Mesendoderm (in vitro differentiated cells): Measurements from ENCODE around the gene RPS6KC1.
A peak's percentile ranks its signal among the peaks of the same experiment; 100 is the strongest.

ENCODE experiments used
- DNase-seq: peaks from one replicate; pipeline ENCODE4 v3.0.0; 2013
- H2AK5ac ChIP-seq: 2 replicates; pipeline ENCODE4 v1.6.1; 2013; ENCODE audit warnings: low read length, inconsistent platforms
- H2BK120ac ChIP-seq: 2 replicates; pipeline ENCODE4 v1.6.1; 2013; ENCODE audit warnings: low read depth, mild to moderate bottlenecking, low read length, moderate library complexity, mixed read lengths
- H2BK15ac ChIP-seq: replicated peaks from 2 replicates; pipeline ENCODE4 v1.6.1; 2013; ENCODE audit warnings: low read depth, mild to moderate bottlenecking, moderate library complexity
- H2BK5ac ChIP-seq: 2 replicates; pipeline ENCODE4 v1.6.1; 2013; ENCODE audit warnings: low read length, inconsistent platforms
- H3K18ac ChIP-seq: 2 replicates; pipeline ENCODE4 v1.6.1; 2013; ENCODE audit warnings: mild to moderate bottlenecking, low read length, mixed read lengths
- H3K23ac ChIP-seq: one replicate; pipeline ENCODE4 v1.6.1; 2013; ENCODE audit warnings: low read length
- H3K27ac ChIP-seq: 2 replicates; pipeline ENCODE4 v1.5.1; 2013; ENCODE audit warnings: low read depth, mild to moderate bottlenecking, inconsistent platforms, low read length, moderate library complexity
- H3K27me3 ChIP-seq: 2 replicates; pipeline ENCODE4 v1.6.1; 2013; ENCODE audit warnings: low read length, control low read depth, mild to moderate bottlenecking, inconsistent platforms; ENCODE audit not compliant: insufficient read depth, poor library complexity
- H3K36me3 ChIP-seq: 2 replicates; pipeline ENCODE4 v1.6.1; 2013; ENCODE audit warnings: low read length, inconsistent platforms; ENCODE audit not compliant: control insufficient read depth, insufficient read depth
- H3K4ac ChIP-seq: one replicate; pipeline ENCODE4 v1.6.1; 2013; ENCODE audit warnings: low read depth, mild to moderate bottlenecking, low read length, moderate library complexity
- H3K4me1 ChIP-seq: 2 replicates; pipeline ENCODE4 v1.6.1; 2013; ENCODE audit warnings: low read depth, low read length, inconsistent platforms; ENCODE audit not compliant: control insufficient read depth
- H3K4me2 ChIP-seq: 2 replicates; pipeline ENCODE4 v1.6.1; 2013; ENCODE audit warnings: low read length
- H3K4me3 ChIP-seq: 2 replicates; pipeline ENCODE4 v1.5.1; 2013; ENCODE audit warnings: mild to moderate bottlenecking, low read length
- H3K56ac ChIP-seq: one replicate; pipeline ENCODE4 v1.6.1; 2013; ENCODE audit warnings: low read length
- H3K79me1 ChIP-seq: 2 replicates; pipeline ENCODE4 v1.6.1; 2013; ENCODE audit warnings: low read length, inconsistent platforms
- H3K79me2 ChIP-seq: 2 replicates; pipeline ENCODE4 v1.6.1; 2013; ENCODE audit warnings: mild to moderate bottlenecking, low read length; ENCODE audit not compliant: control insufficient read depth, insufficient read depth
- H3K9ac ChIP-seq: 2 replicates; pipeline ENCODE4 v1.6.1; 2013; ENCODE audit warnings: low read length, inconsistent platforms
- H4K5ac ChIP-seq: one replicate; pipeline ENCODE4 v1.6.1; 2013; ENCODE audit warnings: low read length
- H4K8ac ChIP-seq: one replicate; pipeline ENCODE4 v1.6.1; 2013; ENCODE audit warnings: low read depth, mild to moderate bottlenecking, control low read depth, low read length, moderate library complexity
- WGBS: extraction: QIAGEN DNeasy Blood & Tissue Kit; methylation state at CpG from one replicate; pipeline ENCODE4 v1.1.7; 2013; ENCODE audit warnings: low lambda C conversion rate, missing lambda C conversion rate; ENCODE audit not compliant: insufficient coverage; ENCODE audit errors: extremely low coverage; 5-methylcytosine and 5-hydroxymethylcytosine counted together

RPS6KC1 gene

GRCh38 chr1:213286235-213286634 is 235.2 kb downstream of the RPS6KC1 start:
- H3K9ac ChIP-seq, result no peak overlapping the region
- no peak overlapping the region for H3K4ac ChIP-seq
- H3K4me3 ChIP-seq, result no peak overlapping the region
- no peaks in the 10 kb centered on the region for H3K36me3 ChIP-seq
- H2AK5ac ChIP-seq, result no peak overlapping the region
- no peak overlapping the region for H4K8ac ChIP-seq
- H3K4me1 ChIP-seq, result peaks cover 7% of the 10 kb centered on the region
- no peak overlapping the region for H3K27ac ChIP-seq
- WGBS, result no CpG with 5 or more reads among the region's 1 CpG
- H3K4me2 ChIP-seq, result no peak overlapping the region
- no peaks in the 10 kb centered on the region for H3K79me1 ChIP-seq
- H3K23ac ChIP-seq, result no peak overlapping the region
- H3K18ac ChIP-seq, result no peak overlapping the region
- H3K27me3 ChIP-seq, result no peaks in the 10 kb centered on the region
- H2BK15ac ChIP-seq, result no peak overlapping the region
- no peak overlapping the region for H3K56ac ChIP-seq
- H3K79me2 ChIP-seq, result no peaks in the 10 kb centered on the region
- no peak overlapping the region for H2BK120ac ChIP-seq
- no peak for DNase-seq
- no peak overlapping the region for H4K5ac ChIP-seq
- no peak overlapping the region for H2BK5ac ChIP-seq

DNA sequence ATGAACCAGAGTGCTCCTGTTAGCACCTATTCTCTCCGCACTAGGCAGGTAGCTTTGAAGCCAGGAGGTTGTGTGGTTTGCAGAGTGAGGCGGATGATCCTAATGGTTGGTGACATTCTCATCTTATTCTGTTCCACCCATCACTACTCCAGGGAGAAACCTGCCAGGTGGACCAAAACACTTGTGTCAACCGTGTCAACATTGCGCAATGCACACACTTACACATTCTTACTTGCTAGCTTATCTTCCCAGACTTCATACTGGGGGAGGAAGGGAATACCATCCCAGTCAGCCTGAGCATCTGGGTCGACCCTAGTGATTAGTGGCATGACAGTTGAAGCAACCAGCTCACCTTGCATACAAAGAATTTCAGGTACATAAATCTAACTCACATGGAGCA is 236.9 kb downstream of the RPS6KC1 start:
- WGBS, result no CpG with 5 or more reads among the region's 5 CpGs

GRCh38 chr1:213291526-213291925 is 240.5 kb downstream of the RPS6KC1 start:
- Histone ChIP-seq H4K8ac (no peak overlapping the region), H3K79me2 (no peaks in the 10 kb centered on the region), H2AK5ac (no peak overlapping the region), H3K36me3 (no peaks in the 10 kb centered on the region), H3K27me3 (no peaks in the 10 kb centered on the region), H2BK15ac (no peak overlapping the region), H3K18ac (no peak overlapping the region), H3K9ac (no peak overlapping the region), H3K4me2 (no peak overlapping the region), H4K5ac (no peak overlapping the region), H3K4me1 (peaks cover 2% of the 10 kb centered on the region), H3K56ac (no peak overlapping the region), H3K23ac (no peak overlapping the region), H3K4ac (no peak overlapping the region), H2BK120ac (no peak overlapping the region), H3K79me1 (no peaks in the 10 kb centered on the region), H3K27ac (no peak overlapping the region), H3K4me3 (no peak overlapping the region), H2BK5ac (no peak overlapping the region)
- no peak for DNase-seq
- WGBS, result no CpG with 5 or more reads among the region's 4 CpGs

More for the DNA sequence above, 236.9 kb downstream of the RPS6KC1 start:
- H3K36me3 ChIP-seq, result no peaks in the 10 kb centered on the region
- no peaks in the 10 kb centered on the region for H3K79me1 ChIP-seq
- H2BK15ac ChIP-seq, result no peak overlapping the region
- H4K8ac ChIP-seq, result no peak overlapping the region
- no peak overlapping the region for H3K4me2 ChIP-seq
- no peak overlapping the region for H3K18ac ChIP-seq
- H4K5ac ChIP-seq, result no peak overlapping the region
- DNase-seq, result peak; percentile 18
- peaks cover 4% of the 10 kb centered on the region for H3K4me1 ChIP-seq
- no peaks in the 10 kb centered on the region for H3K79me2 ChIP-seq
- no peak overlapping the region for H3K4ac ChIP-seq
- no peak overlapping the region for H2BK120ac ChIP-seq
- H3K27me3 ChIP-seq, result no peaks in the 10 kb centered on the region
- H3K9ac ChIP-seq, result no peak overlapping the region
- H3K56ac ChIP-seq, result no peak overlapping the region
- no peak overlapping the region for H2AK5ac ChIP-seq
- H3K27ac ChIP-seq, result no peak overlapping the region
- H3K23ac ChIP-seq, result no peak overlapping the region
- no peak overlapping the region for H2BK5ac ChIP-seq
- no peak overlapping the region for H3K4me3 ChIP-seq

- Histone ChIP-seq H3K36me3 (no peaks in the 10 kb centered on the region), H3K9ac (no peak overlapping the region), H3K4me2 (no peak overlapping the region), H3K79me1 (no peaks in the 10 kb centered on the region), H2AK5ac (no peak overlapping the region), H4K5ac (no peak overlapping the region), H3K4ac (peak overlapping the region; percentile 8), H3K27ac (no peak overlapping the region), H2BK5ac (no peak overlapping the region), H4K8ac (no peak overlapping the region), H3K23ac (no peak overlapping the region), H2BK120ac (no peak overlapping the region), H3K27me3 (no peaks in the 10 kb centered on the region), H3K79me2 (no peaks in the 10 kb centered on the region), H3K56ac (no peak overlapping the region), H3K4me1 (peaks cover 2% of the 10 kb centered on the region), H3K18ac (no peak overlapping the region), H2BK15ac (no peak overlapping the region), H3K4me3 (no peak overlapping the region)
- WGBS, result no CpG with 5 or more reads among the region's 2 CpGs
- no peak for DNase-seq
Observed at GRCh38 chr1:213292614-213293013, 241.6 kb downstream of the RPS6KC1 start.

DNA sequence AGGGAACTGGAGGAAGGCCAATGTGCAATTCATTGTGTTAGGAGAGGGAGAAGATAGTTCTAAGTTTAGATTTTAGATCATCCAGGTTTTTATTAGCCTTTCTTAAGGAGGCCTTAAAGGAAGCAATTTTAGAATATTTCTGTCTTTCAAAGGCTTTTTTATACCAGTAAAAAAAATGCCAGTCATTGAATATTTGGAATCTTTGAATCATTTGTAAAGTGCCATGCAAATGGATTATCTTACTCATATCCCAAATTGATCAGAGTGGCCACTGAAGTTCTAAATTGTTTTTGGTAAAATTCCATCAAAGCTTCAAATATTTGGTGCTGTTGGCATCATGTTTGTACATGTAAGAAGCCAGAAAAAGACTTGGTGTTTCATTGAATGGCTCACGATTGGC is 244.8 kb downstream of the RPS6KC1 start:
- Histone ChIP-seq H3K23ac (no peak overlapping the region), H3K79me1 (no peaks in the 10 kb centered on the region), H3K4me2 (no peak overlapping the region), H3K4me1 (no peaks in the 10 kb centered on the region), H2AK5ac (no peak overlapping the region), H2BK15ac (no peak overlapping the region), H2BK5ac (no peak overlapping the region), H3K27ac (no peak overlapping the region), H4K8ac (no peak overlapping the region), H3K79me2 (no peaks in the 10 kb centered on the region), H3K36me3 (no peaks in the 10 kb centered on the region), H3K18ac (no peak overlapping the region), H3K56ac (no peak overlapping the region), H4K5ac (no peak overlapping the region), H2BK120ac (no peak overlapping the region), H3K9ac (no peak overlapping the region), H3K4me3 (no peak overlapping the region), H3K27me3 (no peaks in the 10 kb centered on the region), H3K4ac (no peak overlapping the region)
- DNase-seq, result no peak
- WGBS, result no CpG with 5 or more reads among the region's 1 CpG

DNA sequence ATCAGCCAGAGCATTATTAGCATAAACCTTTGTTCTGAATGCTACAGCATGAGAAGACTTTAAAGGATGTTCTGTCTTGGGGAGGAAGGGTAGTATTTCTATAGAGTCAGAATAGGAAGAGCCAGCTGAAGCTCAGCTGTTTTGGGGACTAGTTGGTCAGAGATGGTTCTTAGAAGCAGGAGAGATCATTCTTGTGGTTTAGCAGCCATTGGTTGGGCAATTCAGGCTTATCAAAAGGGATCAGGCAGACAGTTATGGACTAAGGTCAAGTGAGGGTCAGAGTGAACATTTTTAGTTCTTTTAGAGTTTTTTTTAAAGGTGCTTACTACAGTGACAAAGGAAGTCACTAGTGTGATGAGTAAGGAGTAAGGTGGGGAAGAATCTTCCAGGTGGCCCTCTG is 245.5 kb downstream of the RPS6KC1 start:
- no peak overlapping the region for H3K4me3 ChIP-seq
- no peak overlapping the region for H2BK5ac ChIP-seq
- H3K4me1 ChIP-seq, result no peaks in the 10 kb centered on the region
- no peak overlapping the region for H2BK15ac ChIP-seq
- no peak for DNase-seq
- no peak overlapping the region for H4K5ac ChIP-seq
- H2BK120ac ChIP-seq, result no peak overlapping the region
- H2AK5ac ChIP-seq, result no peak overlapping the region
- no peaks in the 10 kb centered on the region for H3K36me3 ChIP-seq
- H3K79me1 ChIP-seq, result no peaks in the 10 kb centered on the region
- no peak overlapping the region for H4K8ac ChIP-seq
- H3K56ac ChIP-seq, result no peak overlapping the region
- H3K4ac ChIP-seq, result no peak overlapping the region
- H3K9ac ChIP-seq, result no peak overlapping the region
- no peak overlapping the region for H3K4me2 ChIP-seq
- H3K27ac ChIP-seq, result no peak overlapping the region
- no peaks in the 10 kb centered on the region for H3K79me2 ChIP-seq
- no peak overlapping the region for H3K23ac ChIP-seq
- no peak overlapping the region for H3K18ac ChIP-seq
- no peaks in the 10 kb centered on the region for H3K27me3 ChIP-seq
